GM21737 (cell line): ENCODE results near the gene SSB.
"Not testable (repeated sequence)": the region's sequence is repeated elsewhere in the genome, so short reads cannot be mapped to it uniquely, and the experiment has no call there.

ENCODE experiments used
- ATAC-seq: cut with Tn5 transposase; IDR thresholded peaks from one replicate; pipeline ENCODE4 v1.9.1; 2021; ENCODE audit warnings: mild to moderate bottlenecking, moderate library complexity; ENCODE audit not compliant: unreplicated experiment

SSB gene

DNA sequence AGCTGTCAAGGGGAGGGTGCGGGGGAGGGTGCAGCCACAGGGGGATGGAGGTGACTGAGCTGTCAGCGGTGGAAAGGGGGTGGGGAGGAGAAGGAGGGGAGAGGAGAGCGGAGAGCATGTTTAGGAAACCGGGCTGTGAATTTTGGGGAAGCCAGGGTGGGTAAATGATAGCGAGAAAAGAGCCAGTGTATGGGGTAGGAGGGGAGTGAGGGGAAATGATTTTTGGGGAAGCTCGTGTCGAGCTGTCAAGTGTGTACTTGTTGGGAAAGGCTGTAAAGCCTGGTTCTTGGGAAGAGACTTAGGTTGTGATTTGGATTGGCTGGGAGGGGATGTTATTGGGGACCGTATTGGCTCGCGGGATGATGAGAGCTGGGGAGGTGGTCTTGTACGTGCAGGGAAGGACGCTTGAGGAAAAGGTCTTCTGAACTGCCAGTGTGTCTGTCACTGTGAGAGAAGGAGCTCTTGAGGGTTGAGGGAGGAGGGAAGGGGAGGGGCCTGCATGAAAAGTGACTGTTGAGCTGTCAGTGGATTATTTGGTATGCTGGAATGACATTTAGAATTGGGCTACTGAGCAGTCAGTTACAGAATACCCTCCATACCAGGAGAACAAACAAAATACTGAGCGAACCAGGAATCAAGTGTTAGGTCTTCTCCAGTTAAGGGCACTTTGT, 29.6 kb downstream of the SSB start:
- no peak for ATAC-seq

DNA sequence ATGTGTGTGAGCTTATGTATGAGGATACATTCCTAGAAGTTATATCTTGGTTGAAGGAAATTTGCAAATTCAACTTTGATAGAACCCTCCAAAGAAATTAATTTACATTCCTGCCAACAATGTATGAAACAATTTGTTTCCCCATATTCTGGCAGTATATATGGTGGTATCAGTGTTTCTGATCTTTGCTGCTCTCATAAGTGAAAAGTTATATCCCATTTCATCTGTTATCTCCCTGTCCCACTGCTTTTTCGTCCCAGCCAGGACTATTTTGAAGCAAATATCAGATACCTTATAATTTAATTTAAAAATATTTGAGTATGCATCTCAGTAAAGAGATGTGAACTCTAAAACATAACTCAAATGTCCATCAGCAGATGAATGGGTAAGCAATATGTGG, 35.7 kb downstream of the SSB start:
- ATAC-seq = no peak

DNA sequence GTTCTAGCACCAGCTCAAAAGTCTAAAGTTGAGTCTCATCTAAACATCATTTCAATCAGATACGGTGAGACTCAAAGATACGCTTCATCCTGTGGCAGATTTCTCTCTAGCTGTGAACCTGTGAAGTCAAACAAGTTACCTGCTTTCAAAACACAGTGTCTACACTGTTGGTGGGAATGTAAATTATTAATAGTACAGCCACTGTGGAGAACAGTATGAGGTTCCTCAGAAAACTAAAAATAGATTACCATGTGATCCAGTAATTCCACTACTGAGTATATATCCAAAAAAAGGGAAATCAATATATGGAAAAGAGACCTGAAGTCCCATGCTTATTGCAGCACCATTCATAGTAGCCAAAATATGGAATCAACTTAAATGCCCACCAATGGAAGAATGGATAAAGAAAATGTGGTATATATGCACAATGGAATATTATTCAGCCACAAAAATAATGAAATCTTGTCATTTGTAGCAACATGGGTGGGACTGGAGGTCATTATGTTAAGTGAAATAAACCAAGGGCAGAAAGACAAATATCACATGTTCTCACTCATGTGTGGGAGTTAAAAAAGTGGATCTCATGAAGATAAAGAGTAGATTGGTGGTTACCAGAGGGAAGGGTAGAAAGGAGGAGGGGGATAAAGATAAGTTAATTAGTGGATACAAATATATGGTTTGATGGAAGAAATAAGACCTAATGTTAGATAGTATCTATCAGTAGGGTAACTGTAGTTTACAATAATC, 40.2 kb downstream of the SSB start:
- no peak for ATAC-seq

DNA sequence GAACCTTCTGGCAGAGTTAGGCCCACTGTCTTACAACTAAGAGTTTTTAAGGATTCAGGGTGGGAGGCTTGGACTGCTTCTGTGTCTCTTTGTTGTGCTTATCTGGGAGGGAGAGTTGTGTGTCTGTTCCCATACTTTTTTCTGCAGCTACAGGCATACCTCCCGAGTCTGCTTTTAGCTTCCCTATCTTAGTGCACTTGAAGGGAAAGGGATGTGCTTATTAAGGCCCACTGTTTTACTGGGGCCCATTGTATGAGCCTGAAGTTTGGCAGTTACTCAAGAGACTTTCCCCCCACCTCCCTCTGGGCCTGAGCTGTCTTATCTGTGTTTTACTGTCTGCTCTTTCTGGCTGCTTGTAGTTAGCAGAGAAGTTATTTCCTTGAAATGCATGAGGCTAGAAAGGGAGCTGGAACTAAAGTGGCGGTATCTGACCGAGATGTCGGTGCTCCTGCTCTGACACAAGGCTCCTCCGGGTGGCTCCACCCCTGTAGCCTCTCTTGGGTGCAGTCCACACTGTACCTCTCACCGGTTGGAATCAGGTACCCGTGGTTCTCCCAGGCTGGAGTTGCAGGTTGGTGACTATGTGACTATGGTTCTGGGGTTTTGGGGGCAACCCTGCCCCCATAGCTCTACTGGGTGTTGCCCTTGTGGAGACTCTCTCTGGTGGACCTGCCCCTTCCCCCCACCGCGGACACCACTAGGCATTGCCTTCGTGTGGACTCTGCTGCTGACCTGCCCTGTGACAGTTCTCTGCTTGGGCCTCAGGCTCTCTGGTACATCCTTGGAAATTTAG, 41.5 kb downstream of the SSB start:
- no peak for ATAC-seq

DNA sequence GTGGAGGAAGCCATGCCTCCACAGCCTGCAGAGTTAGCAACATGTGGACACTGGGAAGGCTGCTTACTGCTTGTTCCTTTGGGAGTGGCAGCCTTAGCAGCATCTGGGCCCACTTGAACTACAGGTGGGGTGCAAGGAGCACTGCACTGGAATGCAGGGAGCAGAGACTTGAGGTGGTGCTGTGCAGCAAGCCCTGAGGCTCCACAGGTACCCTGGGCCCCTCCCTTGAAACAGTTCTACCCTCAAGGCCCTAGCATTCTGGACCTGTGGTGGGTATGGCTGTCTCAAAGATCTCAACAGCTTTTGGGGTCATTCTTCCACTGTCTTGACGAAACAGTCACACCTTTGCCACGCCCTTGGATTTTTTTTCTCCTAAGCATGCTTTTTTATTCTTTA, 42.1 kb downstream of the SSB start:
- no peak for ATAC-seq

DNA sequence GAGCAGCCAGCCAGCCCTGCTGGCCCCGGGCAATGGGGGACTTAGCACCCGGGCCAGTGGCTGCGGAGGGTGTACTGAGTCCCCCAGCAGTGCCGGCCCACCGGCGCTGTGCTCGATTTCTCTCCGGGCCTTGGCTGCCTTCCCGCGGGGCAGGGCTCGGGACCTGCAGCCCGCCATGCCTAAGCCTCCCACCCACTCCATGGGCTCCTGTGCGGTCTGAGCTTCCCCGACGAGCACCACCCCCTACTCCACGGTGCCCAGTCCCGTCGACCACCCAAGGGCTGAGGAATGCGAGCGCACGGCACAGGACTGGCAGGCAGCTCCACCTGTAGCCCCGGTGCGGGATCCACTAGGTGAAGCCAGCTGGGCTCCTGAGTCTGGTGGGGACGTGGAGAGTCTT, 43.0 kb downstream of the SSB start:
- not testable (repeated sequence) for ATAC-seq

DNA sequence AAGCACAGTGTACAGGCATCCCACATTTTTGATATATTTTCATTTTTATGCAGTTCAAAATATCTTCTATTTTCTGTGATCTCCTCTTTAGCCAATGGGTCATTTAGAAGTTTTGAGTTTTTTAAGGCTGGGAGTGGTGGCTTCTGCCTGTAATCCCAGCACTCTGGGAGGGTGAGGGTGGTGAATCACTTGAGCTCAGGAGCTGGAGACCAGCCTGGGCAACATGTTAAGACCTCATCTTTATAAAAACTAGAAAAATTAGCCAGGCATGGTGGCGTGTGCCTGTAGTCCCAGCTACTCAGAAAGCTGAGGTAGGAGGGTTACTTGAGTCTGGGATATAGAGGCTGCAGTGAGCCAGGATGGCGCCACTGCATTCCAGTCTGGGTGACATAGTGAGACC, 46.3 kb downstream of the SSB start:
- ATAC-seq = no peak

DNA sequence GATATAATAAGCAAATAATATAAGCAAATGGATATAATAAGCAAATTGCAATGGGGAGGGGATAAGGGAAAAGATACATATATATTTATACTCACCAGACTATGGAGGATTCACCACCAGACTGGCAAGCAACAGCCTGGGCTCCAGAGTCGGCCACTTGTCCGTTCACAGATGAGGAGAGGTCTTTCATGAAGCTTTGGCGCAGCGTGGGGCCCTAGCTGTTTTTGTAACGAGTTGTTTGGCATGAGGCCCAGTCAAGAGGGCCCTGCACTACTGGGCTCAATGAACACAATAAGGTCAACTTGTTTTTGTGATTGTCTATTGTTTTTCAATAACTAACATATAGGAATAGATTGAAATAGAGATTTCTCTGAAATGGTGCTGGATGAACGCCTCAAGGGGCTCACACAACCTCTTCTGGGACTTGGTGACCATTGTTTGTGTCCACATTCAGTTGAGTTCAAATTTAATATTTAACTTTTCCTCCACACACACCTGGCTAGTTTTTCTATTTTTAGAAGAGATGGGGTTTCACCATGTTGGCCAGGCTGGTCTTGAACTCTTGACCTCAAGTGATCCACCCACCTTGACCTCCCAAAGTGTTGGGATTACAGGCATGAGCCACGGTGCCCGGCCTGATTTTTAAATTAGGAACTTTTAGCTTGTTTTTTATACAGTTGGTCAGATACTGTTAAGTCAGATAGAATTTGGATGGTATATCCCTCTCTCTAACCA, 50.5 kb downstream of the SSB start:
- ATAC-seq = not testable (repeated sequence)

DNA sequence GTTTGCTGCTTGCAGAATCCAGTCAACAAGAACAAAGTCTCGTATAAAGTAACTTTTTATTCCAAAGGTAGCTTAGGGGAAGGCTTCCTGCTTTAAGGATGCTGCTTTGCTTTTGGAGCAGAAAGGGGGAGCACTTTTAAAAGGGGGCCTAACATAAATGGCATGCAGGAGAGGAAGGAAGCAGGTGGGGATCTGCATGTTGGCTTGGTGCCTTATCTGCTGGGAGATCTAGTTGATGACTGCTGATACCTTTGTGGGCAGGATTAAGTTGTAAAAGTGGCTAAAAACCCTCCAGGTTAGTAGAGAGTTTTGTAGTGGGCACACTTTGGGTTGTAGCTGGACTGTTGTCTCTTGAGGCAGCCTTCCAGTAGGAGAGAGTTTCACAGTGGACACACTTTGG, 51.0 kb downstream of the SSB start:
- ATAC-seq = no peak

DNA sequence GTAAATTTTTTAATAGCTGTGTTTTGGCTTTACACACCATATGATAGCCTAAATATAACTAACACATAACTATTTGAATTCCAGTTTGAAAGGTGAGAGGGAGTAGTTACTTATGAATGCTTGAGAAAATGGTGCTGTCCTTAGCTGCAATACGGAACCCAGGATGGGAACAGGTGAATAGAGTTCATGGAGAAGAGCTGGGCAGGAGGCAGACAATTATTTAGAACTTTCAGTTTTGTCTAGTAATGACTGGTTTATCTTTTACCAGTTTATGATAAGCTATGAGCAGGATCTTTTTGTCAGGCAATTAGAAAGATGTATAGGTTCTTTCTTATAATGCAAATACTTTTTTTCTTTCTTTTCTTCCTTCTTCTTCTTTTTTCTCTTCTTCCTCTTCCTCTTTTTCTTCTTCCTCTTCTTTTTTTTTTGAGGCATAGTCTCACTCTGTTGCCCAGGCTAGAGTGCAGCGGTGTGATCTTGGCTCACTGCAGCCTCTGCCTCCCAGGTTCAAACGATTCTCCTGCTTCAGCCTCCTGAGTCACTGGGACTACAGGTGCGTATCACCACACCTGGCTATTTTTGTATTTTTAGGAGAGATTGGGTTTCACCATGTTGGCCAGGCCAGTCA, 54.5 kb downstream of the SSB start:
- no peak for ATAC-seq

DNA sequence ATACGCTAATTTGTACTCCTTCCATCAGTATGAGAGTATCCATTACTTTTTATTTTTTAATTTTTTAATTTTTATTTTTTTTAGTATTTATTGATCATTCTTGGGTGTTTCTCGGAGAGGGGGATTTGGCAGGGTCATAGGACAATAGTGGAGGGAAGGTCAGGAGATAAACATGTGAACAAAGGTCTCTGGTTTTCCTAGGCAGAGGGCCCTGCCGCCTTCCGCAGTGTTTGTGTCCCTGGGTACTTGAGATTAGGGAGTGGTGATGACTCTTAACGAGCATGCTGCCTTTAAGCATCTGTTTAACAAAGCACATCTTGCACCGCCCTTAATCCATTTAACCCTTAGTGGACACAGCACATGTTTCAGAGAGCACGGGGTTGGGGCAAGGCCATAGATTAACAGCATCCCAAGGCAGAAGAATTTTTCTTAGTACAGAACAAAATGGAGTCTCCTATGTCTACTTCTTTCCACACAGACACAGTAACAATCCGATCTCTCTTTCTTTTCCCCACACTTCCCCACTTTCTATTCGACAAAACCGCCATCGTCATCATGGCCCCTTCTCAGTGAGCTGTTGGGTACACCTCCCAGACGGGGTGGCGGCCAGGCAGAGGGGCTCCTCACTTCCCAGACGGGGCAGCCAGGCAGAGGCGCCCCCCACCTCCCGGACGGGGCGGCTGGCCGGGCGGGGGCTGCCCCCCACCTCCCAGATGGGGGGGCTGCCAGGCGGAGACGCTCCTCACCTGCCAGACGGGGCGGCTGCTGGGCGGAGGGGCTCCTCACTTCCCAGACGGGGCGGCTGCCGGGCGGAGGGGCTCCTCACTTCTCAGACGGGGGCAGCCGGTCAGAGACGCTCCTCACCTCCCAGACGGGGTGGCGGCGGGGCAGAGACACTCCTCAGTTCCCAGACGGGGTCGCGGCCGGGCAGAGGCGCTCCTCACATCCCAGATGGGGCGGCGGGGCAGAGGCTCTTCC, 56.9 kb downstream of the SSB start:
- not testable (repeated sequence) for ATAC-seq

DNA sequence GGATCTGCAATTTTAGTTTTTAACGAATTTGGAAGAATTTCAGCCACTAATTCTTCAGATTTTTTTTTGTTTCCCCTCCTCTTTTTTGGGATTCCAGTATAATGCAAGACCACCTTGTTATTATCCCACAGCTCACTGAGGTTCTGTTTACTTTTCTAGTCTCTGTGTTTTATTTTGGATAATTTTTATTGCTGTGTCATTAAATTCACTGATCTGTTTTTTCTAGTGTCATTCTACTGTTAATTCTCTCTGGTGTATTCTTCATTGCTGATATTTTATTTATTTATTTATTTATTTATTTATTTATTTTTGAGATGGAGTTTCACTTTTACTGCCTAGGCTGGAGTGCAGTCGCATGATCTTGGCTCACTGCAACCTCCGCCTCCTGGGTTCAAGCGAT, 60.8 kb downstream of the SSB start:
- no peak for ATAC-seq

DNA sequence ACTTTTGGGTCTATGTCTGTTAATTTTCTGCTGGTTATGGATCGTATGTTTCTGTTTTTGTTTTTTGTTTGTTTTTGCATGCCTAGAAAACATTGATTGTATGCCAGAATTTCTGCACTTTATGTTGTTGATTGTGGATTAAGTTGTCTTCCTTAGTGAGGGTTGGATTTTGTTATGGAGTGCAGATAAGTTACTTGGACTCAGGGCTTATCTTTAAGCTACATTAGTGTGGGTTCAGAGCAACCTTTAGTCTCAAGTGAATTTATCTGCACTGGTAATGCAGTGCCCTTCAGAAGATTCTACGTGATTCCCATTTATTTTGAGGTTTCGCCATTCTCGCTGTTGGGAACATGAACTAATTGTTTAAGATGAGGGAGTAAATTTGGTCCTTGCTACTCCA, 61.5 kb downstream of the SSB start:
- ATAC-seq = no peak
